ENCODE results near the gene PHRF1. TPM values are rescaled to one million over a fixed set of nuclear protein-coding genes. Genes with fewer than 3 reads are reported as not detected.

PHRF1 gene
- total RNA-seq, 6 experiments from 2014 or later: 15.4 to 21.9 (median 20.3) TPM

DNA sequence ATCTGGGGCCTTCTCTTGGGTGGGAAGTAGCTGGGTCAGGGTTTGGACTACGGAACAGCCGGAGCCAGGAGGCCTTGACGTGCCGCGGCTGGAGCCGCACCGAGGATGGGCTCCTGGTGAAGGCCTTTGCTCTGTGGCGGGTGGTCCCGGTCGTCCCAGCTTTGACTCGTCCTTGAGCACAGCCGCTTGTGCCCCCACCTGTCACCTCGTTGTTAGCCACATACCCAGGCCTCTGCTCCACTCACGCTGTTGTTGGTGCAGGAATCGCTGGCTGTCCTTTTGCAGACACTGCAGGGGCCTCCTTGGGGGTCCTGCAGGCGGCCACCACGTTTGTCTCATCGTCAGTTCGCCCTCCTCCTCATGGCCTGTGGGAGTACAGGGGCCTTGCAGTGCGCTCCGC is 17.1 kb downstream of the PHRF1 start:
- TF ChIP-seq POLR2A (IDR thresholded peaks at IDR 0.05): no peak
- TF ChIP-seq, protein P1, sequence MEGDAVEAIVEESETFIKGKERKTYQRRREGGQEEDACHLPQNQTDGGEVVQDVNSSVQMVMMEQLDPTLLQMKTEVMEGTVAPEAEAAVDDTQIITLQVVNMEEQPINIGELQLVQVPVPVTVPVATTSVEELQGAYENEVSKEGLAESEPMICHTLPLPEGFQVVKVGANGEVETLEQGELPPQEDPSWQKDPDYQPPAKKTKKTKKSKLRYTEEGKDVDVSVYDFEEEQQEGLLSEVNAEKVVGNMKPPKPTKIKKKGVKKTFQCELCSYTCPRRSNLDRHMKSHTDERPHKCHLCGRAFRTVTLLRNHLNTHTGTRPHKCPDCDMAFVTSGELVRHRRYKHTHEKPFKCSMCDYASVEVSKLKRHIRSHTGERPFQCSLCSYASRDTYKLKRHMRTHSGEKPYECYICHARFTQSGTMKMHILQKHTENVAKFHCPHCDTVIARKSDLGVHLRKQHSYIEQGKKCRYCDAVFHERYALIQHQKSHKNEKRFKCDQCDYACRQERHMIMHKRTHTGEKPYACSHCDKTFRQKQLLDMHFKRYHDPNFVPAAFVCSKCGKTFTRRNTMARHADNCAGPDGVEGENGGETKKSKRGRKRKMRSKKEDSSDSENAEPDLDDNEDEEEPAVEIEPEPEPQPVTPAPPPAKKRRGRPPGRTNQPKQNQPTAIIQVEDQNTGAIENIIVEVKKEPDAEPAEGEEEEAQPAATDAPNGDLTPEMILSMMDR (IDR thresholded peaks at IDR 0.05): no peak
- peaks cover 0 to 5% (median 2%) of the 10 kb centered on the region in 4 donors for H3K4me1 ChIP-seq
- H3K9me3 ChIP-seq: no peaks in the 10 kb centered on the region
- 100% methylated on average over 5 of the region's 21 CpGs for WGBS (ENCODE audit: insufficient coverage, low coverage, low lambda C conversion rate, missing lambda C conversion rate)
- H3K4me3 ChIP-seq: no peak overlapping the region
- DNase-seq (no peak), ATAC-seq (no peak)
- intact Hi-C loops (cut with DNase I): no loop called here
- H3K27me3 ChIP-seq: no peaks in the 10 kb centered on the region
- H3K27ac ChIP-seq: no peak overlapping the region
- H3K36me3 ChIP-seq: peaks cover 0 to 93% (median 36%) of the 10 kb centered on the region in 4 donors

DNA sequence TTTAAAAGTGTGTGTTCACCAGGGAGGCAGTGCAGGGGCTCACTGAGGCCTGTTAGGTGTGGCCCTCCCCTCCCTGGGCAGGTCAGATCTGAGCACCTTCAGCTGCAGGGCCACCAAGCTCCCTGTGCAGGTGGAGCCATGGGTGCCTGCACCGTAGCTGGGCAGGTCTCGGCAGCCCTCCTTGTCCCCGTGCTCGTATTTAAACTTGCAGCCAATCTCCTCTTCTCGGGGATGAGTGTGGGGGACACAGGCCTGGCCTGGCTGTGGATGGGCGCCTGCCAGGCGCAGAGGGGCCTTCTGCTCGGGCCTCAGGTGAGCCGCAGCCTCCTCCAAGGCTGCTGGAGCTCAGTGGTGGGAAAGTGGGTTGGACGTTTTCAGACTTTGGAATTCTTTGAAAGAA is 19.1 kb downstream of the PHRF1 start:
- Histone ChIP-seq H3K4me3 (no peak overlapping the region), H3K27ac (no peak overlapping the region), H3K27me3 (no peaks in the 10 kb centered on the region), H3K36me3 (peaks cover 0 to 93% (median 42%) of the 10 kb centered on the region in 4 donors), H3K9me3 (no peaks in the 10 kb centered on the region), H3K4me1 (no peaks in the 10 kb centered on the region)
- ATAC-seq (no peak), DNase-seq (no peak)
- TF ChIP-seq, protein P1 (IDR thresholded peaks at IDR 0.05): no peak
- no peak for TF ChIP-seq POLR2A (IDR thresholded peaks at IDR 0.05)
- 96% methylated on average over 4 of the region's 10 CpGs for WGBS (ENCODE audit: insufficient coverage, low coverage, low lambda C conversion rate, missing lambda C conversion rate)
- intact Hi-C loops (cut with DNase I): no loop called here

DNA sequence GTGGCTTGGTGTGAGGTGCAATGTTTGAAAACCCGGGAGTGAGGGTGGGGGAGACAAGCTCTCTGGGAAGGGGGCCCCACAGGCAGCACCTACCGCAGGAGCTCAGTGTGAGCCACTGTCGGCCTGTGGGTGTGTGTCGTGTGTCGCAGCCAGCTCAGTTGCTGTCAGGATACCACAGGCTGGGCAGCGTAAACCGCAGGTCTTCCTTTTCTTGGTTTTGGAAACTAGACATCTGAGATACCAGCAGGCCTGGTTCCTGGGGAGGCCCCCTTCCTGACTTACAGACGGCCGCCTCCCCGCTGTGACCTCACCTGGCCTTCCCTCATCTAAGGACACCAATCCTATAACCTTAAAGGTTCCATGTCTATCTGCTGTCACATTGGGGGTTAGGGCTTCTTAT is 20.1 kb downstream of the PHRF1 start:
- Histone ChIP-seq H3K4me1 (no peaks in the 10 kb centered on the region), H3K27ac (no peak overlapping the region), H3K27me3 (no peaks in the 10 kb centered on the region), H3K4me3 (no peak overlapping the region), H3K9me3 (no peaks in the 10 kb centered on the region), H3K36me3 (peaks cover 0 to 91% (median 41%) of the 10 kb centered on the region in 4 donors)
- ATAC-seq (no peak), DNase-seq (no peak)
- TF ChIP-seq POLR2A (IDR thresholded peaks at IDR 0.05): no peak
- TF ChIP-seq, protein P1 (IDR thresholded peaks at IDR 0.05): no peak
- intact Hi-C loops (cut with DNase I): no loop called here
- 80% methylated on average over 1 of the region's 10 CpGs for WGBS (ENCODE audit: insufficient coverage, low coverage, low lambda C conversion rate, missing lambda C conversion rate)

DNA sequence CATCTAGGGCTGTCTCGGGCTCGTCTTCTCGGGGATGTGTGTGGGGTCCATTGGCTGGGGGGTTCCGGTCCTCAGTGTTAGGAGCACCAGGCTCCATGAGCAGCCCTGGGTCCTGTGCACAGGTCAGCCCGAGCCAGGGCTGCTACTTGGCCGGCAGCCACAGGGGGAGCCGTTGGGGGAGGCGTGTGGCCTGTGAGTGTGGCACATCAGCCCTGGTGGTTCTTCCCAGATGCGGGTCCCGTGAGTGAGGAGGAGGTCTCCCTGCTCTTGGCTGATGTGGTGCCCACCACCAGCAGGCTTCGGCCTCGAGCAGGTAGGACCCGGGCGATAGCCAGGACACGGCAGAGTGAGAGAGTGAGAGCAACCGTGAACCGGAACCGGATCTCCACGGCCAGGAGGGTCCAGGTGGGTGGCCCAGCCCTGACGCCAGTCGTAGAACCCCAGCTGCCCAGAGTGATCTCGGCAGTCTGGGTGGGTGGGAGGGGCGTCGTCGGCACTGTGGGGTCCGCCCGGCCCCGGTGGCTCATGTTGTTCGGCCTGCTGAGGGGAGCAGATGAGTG is 21.0 kb downstream of the PHRF1 start:
- Histone ChIP-seq H3K36me3 (peaks cover 0 to 94% (median 42%) of the 10 kb centered on the region in 4 donors), H3K4me1 (no peaks in the 10 kb centered on the region), H3K27ac (no peak overlapping the region), H3K4me3 (no peak overlapping the region), H3K27me3 (no peaks in the 10 kb centered on the region), H3K9me3 (no peaks in the 10 kb centered on the region)
- ATAC-seq (no peak), DNase-seq (no peak)
- intact Hi-C loops (cut with DNase I): no loop called here
- 82% methylated on average over 9 of the region's 29 CpGs for WGBS (ENCODE audit: insufficient coverage, low coverage, low lambda C conversion rate, missing lambda C conversion rate)
- TF ChIP-seq, protein P1 (IDR thresholded peaks at IDR 0.05): no peak
- TF ChIP-seq POLR2A (IDR thresholded peaks at IDR 0.05): no peak
